Adipocyte (in vitro differentiated cells): ENCODE results near the gene BICDL1.
A peak's percentile ranks its signal among the peaks of the same experiment; 100 is the strongest.
"Not testable (repeated sequence)": the region's sequence is repeated elsewhere in the genome, so short reads cannot be mapped to it uniquely, and the experiment has no call there.

Source experiments
- DNase-seq: peaks from one replicate; pipeline ENCODE4 v3.0.0-alpha.2; 2015; ENCODE audit warnings: low read depth
- H3K27me3 ChIP-seq: replicated peaks from 2 replicates; pipeline ENCODE4 v1.7.0; 2013; ENCODE audit warnings: mild to moderate bottlenecking, low read length, moderate library complexity; ENCODE audit not compliant: control insufficient read depth, insufficient read depth
- H3K36me3 ChIP-seq: 2 replicates; pipeline ENCODE4 v1.7.0; 2013; ENCODE audit warnings: low read length, mild to moderate bottlenecking, moderate library complexity; ENCODE audit not compliant: control insufficient read depth, insufficient read depth, severe bottlenecking
- H3K4me1 ChIP-seq: 2 replicates; pipeline ENCODE4 v1.7.0; 2013; ENCODE audit warnings: mild to moderate bottlenecking, low read length, moderate library complexity; ENCODE audit not compliant: control insufficient read depth, insufficient read depth
- H3K4me3 ChIP-seq: 2 replicates; pipeline ENCODE4 v1.7.0; 2013; ENCODE audit warnings: mild to moderate bottlenecking, low read length, moderate library complexity
- H3K9ac ChIP-seq: 2 replicates; pipeline ENCODE4 v1.7.0; 2013; ENCODE audit warnings: mild to moderate bottlenecking, low read length, moderate library complexity
- H3K9me3 ChIP-seq: 2 replicates; pipeline ENCODE4 v1.7.0; 2013; ENCODE audit warnings: mild to moderate bottlenecking, low read length, moderate library complexity; ENCODE audit not compliant: control insufficient read depth

The BICDL1 gene

DNA sequence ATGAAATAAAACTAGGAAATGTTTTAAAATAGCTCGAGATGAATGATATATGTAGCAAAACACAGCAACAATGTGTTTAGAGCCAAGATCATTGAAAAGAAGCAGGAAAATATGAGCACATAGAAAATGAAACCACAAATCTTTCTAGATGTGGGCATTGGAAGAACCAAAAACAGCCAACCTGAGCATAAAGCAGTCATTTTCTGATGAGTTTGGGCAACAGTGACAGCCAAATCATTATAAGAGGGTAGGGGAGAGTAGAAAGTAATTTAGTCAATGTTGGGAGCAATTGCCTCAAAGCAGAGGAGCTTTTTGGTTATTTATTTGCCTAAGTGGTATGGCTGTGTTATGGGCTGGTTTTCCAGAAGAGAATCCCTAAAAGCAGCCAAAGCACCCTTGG, 8.8 kb upstream of the BICDL1 start:
- DNase-seq: no peak
- Histone ChIP-seq H3K27me3 (peaks cover 50% of the 10 kb centered on the region), H3K9ac (no peak overlapping the region), H3K36me3 (no peaks in the 10 kb centered on the region), H3K4me1 (peaks cover 2% of the 10 kb centered on the region), H3K4me3 (no peak overlapping the region), H3K9me3 (no peaks in the 10 kb centered on the region)

DNA sequence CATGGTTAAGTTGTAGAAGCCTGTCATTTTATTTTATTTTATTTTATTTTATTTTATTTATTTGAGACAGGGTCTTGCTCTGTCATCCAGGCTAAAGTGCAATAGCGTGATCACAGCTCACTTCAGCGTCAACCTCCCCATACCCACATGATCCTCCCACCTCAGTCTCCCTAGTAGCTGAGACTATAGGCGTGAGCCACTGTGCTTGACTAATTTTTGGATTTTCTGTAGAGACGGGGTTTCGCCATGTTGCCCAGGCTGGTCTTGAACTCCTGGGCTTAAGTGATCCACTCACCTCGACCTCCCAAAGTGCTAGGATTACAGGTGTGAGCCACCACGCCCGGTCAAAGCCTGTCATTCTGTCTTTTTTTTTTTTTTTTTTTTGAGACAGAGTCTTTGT, 8.3 kb upstream of the BICDL1 start:
- not testable (repeated sequence) for H3K9ac ChIP-seq, H3K9me3 ChIP-seq, DNase-seq, H3K4me3 ChIP-seq, H3K36me3 ChIP-seq, H3K4me1 ChIP-seq
- peaks cover 50% of the 10 kb centered on the region for H3K27me3 ChIP-seq

DNA sequence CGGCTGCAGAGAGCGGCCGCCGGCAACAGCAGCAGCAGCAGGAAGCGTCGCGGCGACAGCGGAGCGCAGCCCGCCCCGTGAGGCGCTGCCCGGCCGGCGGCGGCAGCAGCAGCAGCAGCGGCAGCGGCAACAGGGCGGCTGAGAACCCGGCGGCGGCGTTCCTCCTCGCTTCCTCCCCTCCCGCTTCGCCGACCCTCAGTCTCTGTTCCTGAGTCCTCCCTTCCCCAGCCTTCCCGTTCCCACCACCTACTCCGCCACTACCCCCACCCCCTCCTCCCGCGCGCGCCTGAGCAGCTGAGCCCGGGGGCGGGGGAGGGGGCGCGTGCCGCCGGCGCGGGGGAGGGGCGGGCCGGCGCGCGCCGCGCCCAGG, 310 bp downstream of the BICDL1 start:
- no peaks in the 10 kb centered on the region for H3K9me3 ChIP-seq
- no peak for DNase-seq
- H3K4me3 ChIP-seq: peak overlapping the region; percentile 77
- H3K36me3 ChIP-seq: no peaks in the 10 kb centered on the region
- no peaks in the 10 kb centered on the region for H3K4me1 ChIP-seq
- H3K27me3 ChIP-seq: peaks cover 63% of the 10 kb centered on the region
- no peak overlapping the region for H3K9ac ChIP-seq

DNA sequence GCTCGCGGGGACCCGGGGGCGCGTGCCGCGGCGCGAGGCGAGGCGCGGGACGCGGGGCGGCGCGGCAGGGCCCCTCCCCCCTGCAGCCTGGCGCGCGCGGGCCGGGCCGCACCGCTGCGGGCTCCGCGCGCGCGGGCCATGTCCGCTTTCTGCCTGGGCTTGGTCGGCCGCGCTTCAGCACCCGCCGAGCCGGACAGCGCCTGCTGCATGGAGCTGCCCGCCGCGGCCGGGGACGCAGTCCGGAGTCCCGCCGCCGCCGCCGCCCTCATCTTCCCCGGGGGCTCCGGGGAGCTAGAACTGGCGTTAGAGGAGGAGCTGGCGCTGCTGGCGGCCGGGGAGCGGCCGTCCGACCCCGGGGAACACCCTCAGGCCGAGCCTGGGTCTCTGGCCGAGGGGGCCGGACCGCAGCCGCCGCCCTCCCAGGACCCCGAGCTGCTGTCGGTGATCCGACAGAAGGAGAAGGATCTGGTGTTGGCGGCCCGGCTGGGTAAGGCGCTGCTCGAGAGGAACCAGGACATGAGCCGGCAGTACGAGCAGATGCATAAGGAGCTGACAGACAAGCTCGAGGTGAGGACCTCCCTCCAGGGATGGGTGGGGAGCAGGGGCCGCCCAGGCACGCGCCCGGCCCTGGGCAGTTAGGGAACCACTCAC, 820 bp downstream of the BICDL1 start:
- Histone ChIP-seq H3K9ac (no peak overlapping the region), H3K4me3 (no peak overlapping the region), H3K4me1 (no peaks in the 10 kb centered on the region), H3K27me3 (peaks cover 57% of the 10 kb centered on the region), H3K36me3 (no peaks in the 10 kb centered on the region), H3K9me3 (no peaks in the 10 kb centered on the region)
- DNase-seq: peak; percentile 91

DNA sequence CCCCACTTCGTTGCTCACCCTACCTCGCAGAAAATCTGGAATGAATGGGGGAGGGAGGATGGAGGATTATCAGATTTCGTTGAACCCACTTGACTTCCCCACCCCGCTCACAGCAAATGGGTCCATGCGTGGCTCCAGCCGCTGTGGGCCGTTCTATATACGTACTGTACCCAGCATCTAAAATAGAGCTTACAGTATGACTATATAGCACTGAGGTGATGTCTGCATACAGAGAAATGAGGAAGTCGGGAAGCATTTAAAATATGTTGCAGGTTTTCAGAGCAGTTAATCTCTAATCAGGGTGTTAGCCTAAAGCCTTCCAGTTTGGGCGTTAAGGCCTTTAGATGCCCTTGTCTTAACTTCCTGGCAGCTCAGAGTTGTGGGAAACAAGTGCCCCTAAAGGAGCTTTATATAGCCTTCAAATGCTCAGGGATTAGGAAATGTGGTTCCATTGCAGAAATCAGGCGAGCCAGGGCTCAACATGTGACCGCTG, 1.4 kb downstream of the BICDL1 start:
- Histone ChIP-seq H3K27me3 (peaks cover 53% of the 10 kb centered on the region), H3K36me3 (no peaks in the 10 kb centered on the region), H3K9ac (no peak overlapping the region), H3K4me1 (no peaks in the 10 kb centered on the region), H3K9me3 (no peaks in the 10 kb centered on the region), H3K4me3 (no peak overlapping the region)
- DNase-seq: no peak

DNA sequence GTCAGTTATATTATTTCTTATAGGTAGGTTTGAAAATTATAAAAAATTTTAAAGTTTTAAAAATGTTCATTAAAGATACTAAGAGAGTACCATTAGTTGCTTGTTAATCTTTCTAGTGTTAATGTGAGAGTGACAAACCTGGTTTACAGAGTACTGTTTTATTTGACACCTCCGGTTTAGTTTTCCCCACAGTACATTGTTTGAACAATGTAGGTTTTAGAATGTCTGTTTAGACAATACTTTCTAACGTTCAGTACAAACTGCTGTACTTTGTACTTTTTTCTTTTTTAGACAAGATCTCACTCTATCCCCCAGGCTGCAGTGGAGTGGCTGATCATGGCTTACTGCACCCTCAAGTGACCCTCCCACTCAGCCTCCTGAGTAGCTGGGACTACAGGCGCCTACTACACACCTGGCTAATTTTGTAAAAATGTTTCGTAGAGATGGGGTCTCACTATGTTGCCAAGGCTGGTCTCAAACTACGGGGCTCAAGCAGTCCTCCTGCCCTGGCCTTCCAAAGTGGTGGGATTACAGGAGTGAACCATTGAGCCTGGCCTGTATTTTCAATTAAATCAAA, 3.2 kb downstream of the BICDL1 start:
- DNase-seq: no peak
- no peak overlapping the region for H3K9ac ChIP-seq
- H3K4me1 ChIP-seq: no peaks in the 10 kb centered on the region
- H3K36me3 ChIP-seq: no peaks in the 10 kb centered on the region
- H3K9me3 ChIP-seq: no peaks in the 10 kb centered on the region
- H3K4me3 ChIP-seq: no peak overlapping the region
- peaks cover 39% of the 10 kb centered on the region for H3K27me3 ChIP-seq

DNA sequence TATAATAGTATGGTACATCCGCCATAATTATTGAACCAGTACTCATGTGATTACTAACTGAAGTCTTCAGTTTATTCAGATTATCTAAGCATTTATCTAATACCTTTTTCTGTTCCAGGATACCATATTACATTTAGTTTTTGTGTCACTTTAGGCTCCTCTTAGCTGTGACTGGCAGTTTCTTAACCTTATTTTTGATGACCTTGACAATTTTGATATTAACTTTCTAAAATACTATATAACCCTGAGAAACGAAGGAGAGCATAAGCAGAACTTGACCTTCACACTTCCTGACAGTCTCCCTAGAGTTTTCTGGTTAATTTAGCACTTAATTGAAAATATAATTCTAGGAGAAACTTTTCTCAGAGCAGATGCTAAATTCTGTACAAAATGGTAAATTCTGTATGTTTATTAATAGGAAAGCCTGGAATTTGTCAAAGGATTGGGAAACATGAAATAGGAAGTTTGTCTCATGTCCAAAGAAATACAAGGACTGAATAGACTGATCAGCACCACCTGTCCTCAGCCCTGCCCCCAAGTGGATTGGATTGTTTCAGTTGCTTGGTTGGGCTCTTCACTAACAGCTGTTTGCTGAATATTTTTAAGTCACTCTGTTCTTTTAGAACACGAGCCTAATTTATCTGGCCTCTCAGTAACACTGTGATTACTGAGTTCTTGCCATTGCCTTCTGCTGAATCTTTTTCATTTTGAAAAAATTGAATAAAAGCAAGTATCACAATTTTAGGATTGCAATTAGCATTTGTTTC, 6.0 kb downstream of the BICDL1 start:
- Histone ChIP-seq H3K27me3 (peaks cover 32% of the 10 kb centered on the region), H3K36me3 (no peaks in the 10 kb centered on the region), H3K4me3 (no peak overlapping the region), H3K4me1 (no peaks in the 10 kb centered on the region), H3K9me3 (no peaks in the 10 kb centered on the region), H3K9ac (no peak overlapping the region)
- no peak for DNase-seq

DNA sequence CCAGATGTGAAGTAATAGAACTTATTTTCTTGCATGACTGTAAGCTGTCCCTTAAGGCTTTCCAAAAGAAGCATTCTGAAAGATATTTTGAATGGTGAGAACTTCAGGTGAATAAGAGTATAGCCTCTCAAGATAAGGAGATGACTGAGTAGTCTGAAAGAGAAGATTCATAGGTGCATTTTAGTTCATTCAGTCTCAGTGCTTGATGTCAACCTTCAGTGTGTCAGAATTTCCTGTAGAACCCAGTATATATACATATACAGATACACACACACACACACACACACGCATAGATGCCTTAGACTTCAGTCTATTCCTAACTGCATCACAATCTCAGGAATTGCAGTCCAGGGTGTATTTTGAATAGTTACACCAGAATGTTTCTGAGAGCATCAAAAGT, 7.4 kb downstream of the BICDL1 start:
- H3K4me3 ChIP-seq: no peak overlapping the region
- no peaks in the 10 kb centered on the region for H3K9me3 ChIP-seq
- no peaks in the 10 kb centered on the region for H3K36me3 ChIP-seq
- DNase-seq: no peak
- no peak overlapping the region for H3K9ac ChIP-seq
- H3K27me3 ChIP-seq: peaks cover 18% of the 10 kb centered on the region
- no peaks in the 10 kb centered on the region for H3K4me1 ChIP-seq

GRCh38 chr12:119998471-119999245, 9.6 kb downstream of the BICDL1 start:
- no peak for DNase-seq
- H3K4me3 ChIP-seq: no peak overlapping the region

DNA sequence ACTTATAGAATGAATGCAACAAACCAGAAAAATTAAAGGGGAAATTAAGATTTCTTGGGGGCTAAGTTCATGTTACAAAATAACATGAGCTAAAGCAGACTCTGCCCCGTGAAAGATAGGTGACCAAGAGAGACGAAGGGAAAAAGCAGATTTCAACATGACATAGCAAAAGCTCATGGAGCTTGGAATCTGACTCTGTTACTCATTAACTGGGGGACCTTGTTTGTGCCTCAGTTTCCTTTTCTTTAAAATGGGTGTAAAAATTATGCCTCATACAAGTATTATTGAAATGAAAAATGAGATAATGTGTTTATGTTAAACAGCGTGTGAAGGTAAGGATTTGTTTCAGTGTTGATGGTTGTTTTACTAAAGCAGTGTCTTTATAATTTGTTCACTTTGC, 11.5 kb downstream of the BICDL1 start:
- H3K27me3 ChIP-seq: peaks cover 18% of the 10 kb centered on the region
- no peak for DNase-seq
- no peaks in the 10 kb centered on the region for H3K9me3 ChIP-seq
- no peak overlapping the region for H3K9ac ChIP-seq
- H3K36me3 ChIP-seq: no peaks in the 10 kb centered on the region
- no peaks in the 10 kb centered on the region for H3K4me1 ChIP-seq
- H3K4me3 ChIP-seq: no peak overlapping the region

More at GRCh38 chr12:119998471-119999245, 9.6 kb downstream of the BICDL1 start:
- Histone ChIP-seq H3K9ac (no peak overlapping the region), H3K4me1 (no peaks in the 10 kb centered on the region), H3K36me3 (no peaks in the 10 kb centered on the region), H3K9me3 (no peaks in the 10 kb centered on the region), H3K27me3 (peaks cover 14% of the 10 kb centered on the region)
